ENCODE results near the gene PRPH.
A peak's percentile ranks its signal among the peaks of the same experiment; 100 is the strongest.
"Not testable (repeated sequence)": the region's sequence is repeated elsewhere in the genome, so short reads cannot be mapped to it uniquely, and the experiment has no call there.

Gene PRPH

GRCh38 chr12:49301760-49302159 lies 6.8 kb downstream of the PRPH start:
- DNase-seq = no peak

GRCh38 chr12:49304161-49304560 lies 9.2 kb downstream of the PRPH start:
- DNase-seq = no peak

DNA sequence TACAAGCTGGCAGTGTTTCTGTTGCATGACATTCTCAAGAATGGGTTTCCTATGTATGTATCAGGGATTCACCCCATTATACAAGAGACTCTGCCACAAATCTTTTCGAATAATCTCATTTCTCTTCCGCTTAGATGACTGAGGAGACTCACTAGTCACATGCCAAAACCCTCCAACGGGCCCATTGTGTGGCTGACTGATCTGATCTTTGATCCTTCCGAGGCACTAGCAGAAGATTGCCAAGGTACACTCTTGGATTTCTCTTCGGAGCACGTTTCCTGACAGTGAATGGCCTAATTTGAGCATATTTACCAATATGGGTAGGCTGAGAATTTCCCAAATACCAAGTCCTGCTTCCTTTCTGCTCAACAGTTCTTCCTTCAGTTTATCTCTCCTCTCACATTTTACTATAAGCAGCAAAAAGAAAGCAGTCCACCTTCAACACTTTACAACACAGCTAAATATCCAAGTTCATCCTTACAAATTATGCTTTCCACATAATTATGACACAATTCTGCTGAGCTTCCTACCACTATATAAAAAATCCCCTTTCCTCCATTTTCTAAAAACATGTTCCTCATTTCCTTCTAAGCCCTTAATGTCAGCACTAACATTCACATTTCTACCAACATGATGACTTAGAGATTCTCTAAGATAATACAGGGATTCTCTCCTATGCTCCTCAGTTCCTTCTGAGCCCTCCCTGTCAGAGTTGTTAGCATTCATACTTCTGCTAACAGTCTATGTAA lies 11.0 kb downstream of the PRPH start:
- DNase-seq = no peak

- DNase-seq = no peak
These were observed 14.4 kb downstream of the PRPH start for GRCh38 chr12:49309386-49309785.

- DNase-seq = not testable (repeated sequence)
These were observed 15.6 kb downstream of the PRPH start for GRCh38 chr12:49310451-49311000.

DNA sequence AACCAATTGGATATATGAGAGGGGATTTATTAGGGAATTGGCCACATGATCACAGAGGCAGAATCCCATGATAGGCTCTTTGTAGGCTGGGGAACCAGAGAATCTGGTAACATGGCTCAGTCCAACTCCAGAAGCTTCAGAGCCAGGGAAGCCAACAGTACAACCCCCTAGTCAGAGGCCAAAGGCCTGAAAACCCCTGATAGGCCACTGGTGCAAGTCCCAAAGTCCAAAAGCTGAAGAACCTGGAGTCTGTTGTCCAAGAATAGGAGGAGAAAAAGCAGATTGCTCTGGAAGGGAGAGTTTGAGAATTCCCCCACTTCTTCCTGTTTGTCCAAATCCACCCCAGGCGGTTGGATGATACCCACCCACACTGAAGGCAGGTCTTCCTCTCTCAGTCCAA lies 19.9 kb downstream of the PRPH start:
- no peak for DNase-seq

DNA sequence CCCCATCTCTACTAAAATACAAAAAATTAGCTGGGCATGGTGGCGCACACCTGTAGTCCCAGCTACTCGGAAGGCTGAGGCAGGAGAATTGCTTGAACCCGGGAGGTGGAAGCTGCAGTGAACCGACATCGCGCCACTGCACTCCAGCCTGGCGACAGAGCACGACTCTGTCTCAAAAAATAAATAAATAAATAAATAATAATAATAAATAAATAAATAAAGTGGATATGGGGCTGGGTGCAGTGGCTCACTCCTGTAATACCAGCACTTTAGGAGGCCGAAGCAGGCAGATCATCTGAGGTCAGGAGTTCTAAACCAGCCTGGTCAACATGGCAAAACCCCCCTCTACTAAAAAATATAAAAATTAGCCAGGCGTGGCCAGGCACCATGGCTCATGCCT lies 22.2 kb downstream of the PRPH start:
- DNase-seq = not testable (repeated sequence)

DNA sequence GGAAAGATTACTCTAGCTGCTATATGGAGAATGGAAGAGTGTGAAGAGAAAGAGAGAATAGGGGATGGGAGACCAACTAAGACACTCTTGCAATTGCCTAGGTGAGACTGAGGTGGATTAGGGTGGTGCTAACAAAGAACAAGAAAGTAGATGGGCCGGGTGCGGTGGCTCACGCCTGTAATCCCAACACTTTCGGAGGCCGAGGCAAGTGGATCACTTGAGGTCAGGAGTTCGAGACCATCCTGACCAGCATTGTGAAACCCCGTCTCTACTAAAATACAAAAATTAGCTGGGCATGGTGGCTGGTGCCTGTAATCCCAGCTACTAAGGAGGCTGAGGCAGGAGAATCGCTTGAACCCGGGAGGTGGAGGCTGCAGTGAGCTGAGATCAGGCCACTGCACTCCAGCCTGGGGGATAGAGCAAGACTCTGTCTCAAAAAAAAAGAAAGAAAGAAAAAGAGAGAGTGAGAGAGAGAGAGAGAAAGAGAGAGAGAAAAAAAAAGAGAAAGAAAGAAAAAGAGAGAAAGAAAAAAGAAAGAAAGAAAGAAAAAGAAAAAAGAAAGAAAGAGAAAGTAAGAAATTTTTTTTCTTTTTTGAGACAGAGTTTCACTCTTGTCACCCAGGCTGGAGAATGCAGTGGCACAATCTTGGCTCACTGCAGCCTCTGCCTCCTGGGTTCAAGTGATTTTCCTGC lies 25.6 kb downstream of the PRPH start:
- DNase-seq = not testable (repeated sequence)

DNA sequence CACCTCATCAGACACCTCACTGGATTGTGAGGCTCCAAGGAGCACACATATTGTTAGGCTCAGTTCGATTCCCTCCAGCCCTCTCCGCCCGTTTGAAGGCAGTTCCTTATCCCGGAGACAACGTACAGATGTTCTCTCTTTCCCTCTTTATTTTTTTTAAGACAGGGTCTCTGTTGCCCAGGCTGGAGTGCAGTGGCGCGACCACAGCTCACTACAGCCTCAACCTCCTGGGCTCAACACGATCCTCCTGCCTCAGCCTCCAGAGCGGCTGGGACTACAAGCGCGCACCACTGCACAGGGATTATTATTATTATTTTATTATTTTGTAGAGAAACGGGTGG lies 27.4 kb downstream of the PRPH start:
- DNase-seq = no peak

DNA sequence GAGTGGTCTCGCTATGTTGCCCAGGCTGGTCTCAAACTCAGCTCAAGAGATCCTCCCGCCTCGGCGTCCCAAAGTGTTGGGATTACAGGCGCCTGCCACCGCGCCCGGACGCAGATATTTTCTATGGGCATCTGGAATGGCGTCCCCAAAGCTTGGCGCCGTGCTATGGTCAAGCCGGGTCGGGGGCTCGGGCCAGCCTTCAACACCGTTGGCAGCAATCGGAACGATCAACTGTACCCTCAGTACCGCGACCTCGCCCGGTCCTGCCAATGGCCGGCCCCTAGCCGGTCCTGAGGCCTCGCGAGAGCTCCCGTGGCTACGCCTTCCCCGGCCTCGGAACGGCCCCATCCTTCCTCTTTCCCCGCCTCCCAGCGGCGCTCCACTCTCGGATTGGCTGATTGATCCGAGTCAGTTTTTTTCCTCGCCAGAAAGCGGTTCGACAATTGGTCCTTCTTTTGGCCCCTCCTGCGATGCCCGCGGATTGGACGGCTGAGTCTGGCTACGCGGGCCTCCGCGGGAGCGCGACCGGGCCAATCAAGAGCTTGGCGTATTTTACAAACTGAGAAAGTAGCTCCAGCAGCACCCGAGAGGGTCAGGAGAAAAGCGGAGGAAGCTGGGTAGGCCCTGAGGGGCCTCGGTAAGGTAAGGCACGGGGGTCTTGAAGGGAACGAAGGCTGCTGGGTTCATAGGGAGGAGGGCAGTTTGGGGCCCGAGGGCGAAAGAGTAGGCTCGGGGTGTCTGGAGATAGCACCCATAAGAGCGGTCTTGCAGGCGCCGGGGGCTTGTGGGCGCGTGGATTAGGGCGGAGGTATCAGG lies 28.0 kb downstream of the PRPH start, which contains the start of gene TROAP:
TROAP (plus strand) TSS at position 548 of the 816 bp plus-strand sequence. CDS start 354 bp downstream, outside the sequence.
- peak; percentile 97 to 99 for DNase-seq

GRCh38 chr12:49323524-49324097 lies 28.7 kb downstream of the PRPH start:
- DNase-seq = no peak

GRCh38 chr12:49325606-49326005 lies 30.7 kb downstream of the PRPH start:
- DNase-seq = no peak

GRCh38 chr12:49327368-49327767 lies 32.4 kb downstream of the PRPH start:
- no peak for DNase-seq

DNA sequence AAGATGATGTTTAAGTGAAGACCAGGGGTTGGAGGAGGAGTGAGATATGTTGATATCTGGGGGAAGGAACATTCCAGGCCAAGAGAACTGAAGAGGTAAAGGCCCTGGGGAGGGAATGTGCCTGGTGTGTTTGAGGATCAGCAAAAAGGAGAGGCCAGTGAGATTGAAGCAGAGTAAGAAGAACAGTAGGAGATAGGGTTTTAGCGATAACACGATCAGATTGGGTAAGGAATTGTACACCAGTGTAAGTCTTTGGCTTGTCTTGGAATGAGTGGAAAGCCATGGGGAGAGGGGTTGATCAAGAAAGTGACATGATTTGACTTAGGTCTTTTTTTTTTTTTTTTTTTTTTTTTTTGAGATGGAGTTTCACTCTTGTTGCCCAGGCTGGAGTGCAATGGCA lies 32.9 kb downstream of the PRPH start:
- no peak for DNase-seq

DNA sequence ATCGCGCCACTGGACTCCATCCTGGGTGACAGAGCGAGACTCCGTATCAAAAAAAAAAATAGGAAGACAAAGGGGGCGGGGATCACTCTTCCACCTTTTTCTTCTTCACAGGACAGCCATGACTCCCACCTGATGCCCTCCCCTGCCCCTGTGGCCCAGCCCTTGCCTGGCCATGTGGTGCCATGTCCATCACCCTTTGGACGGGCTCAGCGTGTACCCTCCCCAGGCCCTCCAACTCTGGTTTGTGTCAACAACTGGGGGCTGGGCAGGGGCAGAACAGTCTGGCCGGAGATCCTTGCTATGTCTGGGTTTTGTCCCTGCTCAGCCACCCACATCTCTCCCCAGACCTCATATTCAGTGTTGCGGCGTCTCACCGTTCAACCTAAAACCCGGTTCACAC lies 33.9 kb downstream of the PRPH start:
- DNase-seq = no peak

DNA sequence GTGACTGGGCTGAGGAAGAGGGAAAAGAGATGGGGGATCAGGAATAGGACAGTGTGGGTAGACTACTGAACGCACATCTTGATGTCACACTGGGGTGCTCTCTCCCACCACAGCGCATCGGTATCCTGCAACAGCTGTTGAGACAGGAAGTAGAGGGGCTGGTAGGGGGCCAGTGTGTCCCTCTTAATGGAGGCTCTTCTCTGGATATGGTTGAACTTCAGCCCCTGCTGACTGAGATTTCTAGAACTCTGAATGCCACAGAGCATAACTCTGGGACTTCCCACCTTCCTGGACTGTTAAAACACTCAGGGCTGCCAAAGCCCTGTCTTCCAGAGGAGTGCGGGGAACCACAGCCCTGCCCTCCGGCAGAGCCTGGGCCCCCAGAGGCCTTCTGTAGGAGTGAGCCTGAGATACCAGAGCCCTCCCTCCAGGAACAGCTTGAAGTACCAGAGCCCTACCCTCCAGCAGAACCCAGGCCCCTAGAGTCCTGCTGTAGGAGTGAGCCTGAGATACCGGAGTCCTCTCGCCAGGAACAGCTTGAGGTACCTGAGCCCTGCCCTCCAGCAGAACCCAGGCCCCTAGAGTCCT lies 35.2 kb downstream of the PRPH start:
- no peak for DNase-seq

GRCh38 chr12:49330631-49331379 lies 35.9 kb downstream of the PRPH start:
- DNase-seq = no peak

- peak; percentile 33 to 69 for DNase-seq
These were observed 36.7 kb downstream of the PRPH start for GRCh38 chr12:49331380-49332222.

DNA sequence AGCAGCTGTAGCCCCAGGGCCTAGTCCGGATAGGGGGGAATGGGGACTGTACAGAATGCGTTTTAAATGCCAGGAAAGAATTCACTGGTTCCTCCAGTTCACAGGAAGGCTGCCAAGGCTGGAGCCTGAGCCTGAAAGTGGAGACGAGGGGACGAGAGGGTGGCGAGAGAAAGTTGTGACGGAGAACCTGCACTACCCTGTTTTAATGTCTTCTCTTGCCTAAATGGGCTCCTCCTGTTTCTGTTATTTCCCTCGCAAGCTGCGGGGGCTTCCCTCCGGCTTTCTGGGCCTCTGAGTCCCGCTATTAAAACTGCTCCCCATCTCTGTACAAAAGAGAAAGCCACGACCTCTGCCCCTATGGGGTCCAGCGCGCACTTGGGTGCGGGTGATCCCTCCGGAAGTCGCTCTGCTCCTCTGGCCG lies 37.5 kb downstream of the PRPH start:
- DNase-seq = no peak

DNA sequence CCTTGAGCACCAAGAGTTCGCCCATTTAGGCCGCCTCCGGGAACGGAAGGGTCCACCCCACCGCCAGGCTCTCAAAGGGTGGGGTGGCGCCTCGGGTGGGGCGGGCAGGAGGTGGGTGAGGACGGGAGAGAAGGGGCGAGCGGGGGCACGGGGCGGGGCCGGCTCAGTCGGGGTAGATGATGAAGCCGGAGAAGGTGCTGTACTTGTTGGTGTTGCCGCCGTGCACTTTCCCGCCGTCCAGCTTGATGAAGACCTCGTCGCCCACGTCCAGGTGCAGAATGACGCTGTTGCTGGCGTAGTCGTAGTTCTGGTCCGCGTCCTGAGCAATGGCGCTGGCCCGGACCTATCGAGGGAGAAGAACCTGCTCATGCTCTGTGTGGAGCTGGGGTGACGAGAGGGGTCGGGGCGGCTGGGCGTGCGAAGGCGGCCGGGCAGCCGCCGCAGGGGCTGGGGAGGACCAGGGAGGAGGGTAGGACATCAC lies 38.0 kb downstream of the PRPH start:
- DNase-seq = no peak

DNA sequence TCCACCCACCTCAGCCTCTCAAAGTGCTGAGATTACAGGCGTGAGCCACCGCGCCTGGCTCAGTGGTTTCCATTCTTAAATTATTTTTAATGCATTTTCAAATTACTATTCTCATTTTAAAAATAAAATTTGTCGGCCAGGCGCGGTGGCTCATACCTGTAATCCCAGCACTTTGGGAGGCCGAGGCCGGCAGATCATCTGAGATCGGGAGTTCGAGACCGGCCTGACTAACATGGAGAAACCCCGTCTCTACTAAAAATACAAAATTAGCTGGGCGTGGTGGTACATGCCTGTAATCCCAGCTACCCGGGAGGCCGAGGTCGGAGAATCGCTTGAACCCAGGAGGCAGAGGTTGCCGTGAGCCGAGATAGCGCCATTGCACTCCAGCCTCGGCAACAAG lies 38.8 kb downstream of the PRPH start:
- not testable (repeated sequence) for DNase-seq
